ENCODE data around the gene CNTN3. TPM values are rescaled to one million over a fixed set of nuclear protein-coding genes. Genes with fewer than 3 reads are reported as not detected.

Gene CNTN3
- polyA plus RNA-seq, 3 donors, result 5.5 to 6.3 (median 5.8) TPM

DNA sequence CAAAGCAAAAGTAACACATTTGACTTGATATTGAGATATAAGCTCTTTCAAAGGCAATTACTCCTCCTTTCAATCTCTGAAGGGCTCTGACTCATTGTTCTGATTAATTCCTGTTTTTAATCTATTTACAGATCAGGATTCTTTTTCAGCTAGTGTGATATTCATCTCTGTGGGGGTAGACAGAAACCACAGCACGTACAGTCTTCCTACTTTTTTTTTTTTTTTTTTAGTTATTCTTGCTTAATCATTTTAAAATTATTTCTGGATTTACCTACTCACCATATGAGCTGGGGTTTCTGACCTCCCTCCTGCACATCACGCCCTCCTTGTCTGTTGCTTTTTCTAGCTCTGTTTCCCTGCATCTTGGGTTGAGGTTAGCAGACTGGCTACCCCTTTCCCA, 1.4 kb downstream of the CNTN3 start:
- no peak for DNase-seq (ENCODE audit: low read depth in 3 of 3, low spot score in 2 of 3)

DNA sequence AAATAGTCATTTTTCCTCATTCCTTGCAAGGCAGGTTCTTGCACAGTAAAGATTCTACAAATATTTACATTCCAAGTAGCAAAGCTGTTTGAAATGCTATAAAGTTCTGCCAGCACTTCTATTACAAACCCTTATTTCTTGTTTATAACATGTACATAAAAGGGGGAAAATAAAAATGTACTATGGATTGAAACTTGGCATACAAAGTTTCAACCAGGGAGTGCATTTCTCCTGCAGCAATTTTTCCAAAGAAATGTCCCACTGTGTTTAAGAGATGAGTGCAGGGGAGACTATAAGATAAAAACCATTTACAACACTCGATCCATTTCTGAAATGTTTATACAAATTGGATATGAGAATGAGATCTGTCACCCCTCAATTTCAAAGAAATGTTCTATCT, 3.3 kb downstream of the CNTN3 start:
- DNase-seq (ENCODE audit: low read depth in 3 of 3, low spot score in 2 of 3), result no peak

DNA sequence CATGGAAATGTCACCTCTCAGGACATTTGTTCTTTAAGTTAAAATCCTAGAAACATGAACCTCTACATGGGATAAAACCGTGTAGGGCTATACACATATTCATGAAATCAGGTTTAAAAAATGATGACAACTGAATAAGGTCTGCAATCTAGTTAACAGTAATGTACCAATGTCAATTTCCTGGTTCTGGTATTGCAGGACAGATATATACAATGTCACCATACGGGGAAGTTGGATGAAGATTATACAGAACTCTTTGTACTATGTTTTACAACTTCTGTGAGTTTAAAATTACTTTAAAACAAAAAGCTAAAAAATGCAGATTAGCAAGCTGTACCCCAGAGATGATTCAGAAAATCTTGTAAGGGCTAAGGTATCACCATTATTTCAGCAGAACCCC, 6.7 kb downstream of the CNTN3 start:
- DNase-seq (ENCODE audit: low read depth in 3 of 3, low spot score in 2 of 3), result no peak

DNA sequence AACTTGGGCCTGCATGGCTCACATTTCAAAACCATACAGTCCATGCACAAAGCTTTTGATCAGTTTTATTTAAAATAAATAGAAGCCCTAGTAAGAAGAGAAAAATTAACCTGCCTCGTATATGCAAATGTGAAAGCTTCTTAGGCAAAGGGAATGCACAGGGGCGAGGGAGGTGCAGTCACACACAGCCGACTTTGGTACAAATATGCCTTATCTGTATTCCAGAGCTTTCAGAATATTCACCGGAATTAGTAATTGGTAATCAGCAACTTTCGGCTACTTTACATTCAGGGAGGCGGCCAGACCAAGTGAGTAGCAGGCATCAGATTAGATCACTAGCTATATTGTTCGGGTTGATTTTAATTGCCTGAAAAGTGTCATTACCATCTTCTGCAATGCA, 7.5 kb downstream of the CNTN3 start:
- DNase-seq (ENCODE audit: low read depth in 3 of 3, low spot score in 2 of 3), result no peak

DNA sequence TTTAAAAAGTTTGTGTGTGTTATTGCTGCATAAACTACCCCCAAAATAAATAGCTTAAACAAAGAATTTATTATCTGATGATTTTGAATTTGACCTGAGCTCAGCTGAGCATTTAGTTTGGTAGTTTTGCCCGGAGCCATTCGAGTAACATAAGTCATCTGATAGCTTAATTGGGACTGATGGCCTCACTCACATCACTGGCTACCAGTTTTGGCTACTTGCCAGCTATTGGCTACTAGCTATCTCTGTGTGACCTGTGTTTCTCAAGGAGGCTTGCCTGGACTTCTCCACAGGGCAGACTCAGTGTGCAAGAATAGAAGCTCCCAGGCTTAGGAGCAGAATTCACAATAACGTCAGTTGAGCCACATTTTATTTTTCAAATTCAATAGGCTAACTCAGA, 9.0 kb downstream of the CNTN3 start:
- no peak for DNase-seq (ENCODE audit: low read depth in 3 of 3, low spot score in 2 of 3)

DNA sequence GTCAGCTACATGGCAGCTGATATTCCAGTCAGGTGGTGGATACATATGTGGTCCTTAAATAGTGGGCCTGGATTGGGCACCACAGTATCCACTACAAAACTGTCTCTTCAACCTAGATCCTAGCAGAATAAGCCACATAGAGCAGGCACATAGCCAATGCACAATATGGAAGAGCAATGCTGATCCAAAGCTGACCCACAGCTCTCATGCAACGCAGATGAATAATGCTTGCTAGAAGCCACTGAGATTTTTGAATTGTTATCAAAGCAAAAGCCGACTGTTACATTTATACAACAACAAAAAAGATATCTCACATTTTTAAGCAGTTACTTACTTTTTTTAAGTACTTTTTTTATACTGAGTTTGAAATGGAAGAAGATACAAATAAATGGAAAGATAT, 11.2 kb downstream of the CNTN3 start:
- no peak for DNase-seq (ENCODE audit: low read depth in 3 of 3, low spot score in 2 of 3)

DNA sequence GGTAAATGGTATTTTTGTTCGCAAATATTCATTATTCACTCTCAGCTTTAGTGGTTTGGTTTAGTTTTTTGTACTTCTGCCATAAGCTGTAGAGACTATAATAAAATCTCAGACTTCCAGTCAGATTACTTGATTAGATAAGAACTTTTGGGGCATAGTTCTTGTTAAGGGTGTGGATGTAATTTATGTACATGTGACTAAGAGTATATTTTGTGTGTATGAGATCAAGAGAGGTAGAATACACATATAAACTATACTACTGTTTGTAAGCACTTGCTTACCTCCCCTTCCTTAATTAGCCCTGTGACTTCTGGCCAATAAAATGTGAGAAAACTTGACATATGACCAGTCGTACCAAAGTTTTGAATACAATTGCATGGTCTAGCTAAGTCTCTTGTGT, 12.0 kb downstream of the CNTN3 start:
- no peak for DNase-seq (ENCODE audit: low read depth in 3 of 3, low spot score in 2 of 3)

DNA sequence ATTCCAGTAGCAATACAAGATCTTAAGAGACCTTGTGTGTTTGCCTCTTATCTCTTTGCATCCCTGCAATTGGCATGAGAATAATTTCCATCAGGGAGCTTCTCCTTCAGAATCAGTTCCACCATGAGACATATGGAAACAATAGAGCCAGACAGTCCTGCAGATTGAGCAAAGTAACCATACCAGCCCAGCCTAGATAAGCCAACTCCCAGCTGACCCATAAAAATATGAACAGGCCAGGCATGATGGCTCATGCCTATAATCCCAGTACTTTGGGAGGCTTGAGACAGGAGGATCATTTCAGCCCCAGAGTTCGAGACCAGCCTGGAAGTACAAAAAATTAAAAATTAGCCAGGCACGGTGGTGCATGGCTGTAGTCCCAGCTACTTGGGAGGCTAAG, 12.7 kb downstream of the CNTN3 start:
- DNase-seq (ENCODE audit: low read depth in 3 of 3, low spot score in 2 of 3), result no peak

DNA sequence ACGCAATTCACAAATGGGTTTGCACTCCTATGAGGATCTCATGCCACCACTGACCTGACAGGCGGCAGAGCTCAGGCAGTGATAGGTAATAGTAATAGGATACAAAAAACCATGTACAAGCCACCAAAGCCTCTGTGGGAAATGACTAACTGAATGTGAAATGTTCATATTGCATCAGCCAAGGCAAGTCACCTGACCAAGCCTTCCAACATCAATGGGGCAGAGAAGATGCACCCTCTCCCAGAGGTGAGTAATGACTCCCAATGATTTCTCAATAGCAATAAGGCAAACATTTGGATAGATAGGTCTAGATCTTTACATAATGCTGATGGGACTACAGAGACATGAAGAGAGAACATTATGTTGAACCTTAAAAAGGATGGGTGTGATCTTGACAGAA, 14.9 kb downstream of the CNTN3 start:
- DNase-seq (ENCODE audit: low read depth in 3 of 3, low spot score in 2 of 3), result no peak

DNA sequence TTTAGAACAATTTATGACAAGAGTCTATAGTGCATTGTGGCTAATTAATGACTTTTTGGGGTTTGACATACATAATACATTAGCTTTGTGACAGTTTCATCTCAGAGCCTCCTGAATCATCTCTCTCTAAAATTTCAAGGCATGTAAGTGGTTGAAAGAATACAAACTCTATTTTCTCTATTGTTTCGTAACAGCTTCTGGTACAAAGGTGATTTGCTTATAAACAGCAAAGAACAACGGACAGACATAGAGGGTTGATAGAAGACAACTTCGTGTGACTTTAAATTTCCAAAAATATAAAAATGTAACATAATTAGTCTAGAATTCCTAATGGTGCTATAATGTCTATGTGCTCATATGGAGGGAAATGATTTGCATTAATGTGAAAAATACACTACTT, 21.3 kb downstream of the CNTN3 start:
- no peak for DNase-seq (ENCODE audit: low read depth in 3 of 3, low spot score in 2 of 3)

DNA sequence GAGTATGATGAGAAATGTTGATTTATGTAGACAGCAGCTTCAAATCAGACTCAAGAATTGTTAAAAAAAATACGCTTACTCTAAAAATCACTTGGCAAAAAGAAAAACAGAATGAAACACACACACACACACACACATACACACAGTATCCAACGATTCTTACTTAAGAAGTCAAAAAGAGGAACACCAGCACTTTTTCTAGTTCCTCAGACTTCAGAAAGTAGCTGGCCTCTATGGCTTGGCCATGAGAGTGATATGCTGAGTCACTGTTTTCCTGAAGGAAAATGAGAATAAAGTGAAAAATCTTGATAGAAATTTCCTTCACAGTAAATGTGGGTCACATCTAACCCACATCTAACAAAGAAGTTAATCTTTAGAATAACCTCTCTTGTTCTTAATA, 22.1 kb downstream of the CNTN3 start:
- DNase-seq (ENCODE audit: low read depth in 3 of 3, low spot score in 2 of 3), result no peak

DNA sequence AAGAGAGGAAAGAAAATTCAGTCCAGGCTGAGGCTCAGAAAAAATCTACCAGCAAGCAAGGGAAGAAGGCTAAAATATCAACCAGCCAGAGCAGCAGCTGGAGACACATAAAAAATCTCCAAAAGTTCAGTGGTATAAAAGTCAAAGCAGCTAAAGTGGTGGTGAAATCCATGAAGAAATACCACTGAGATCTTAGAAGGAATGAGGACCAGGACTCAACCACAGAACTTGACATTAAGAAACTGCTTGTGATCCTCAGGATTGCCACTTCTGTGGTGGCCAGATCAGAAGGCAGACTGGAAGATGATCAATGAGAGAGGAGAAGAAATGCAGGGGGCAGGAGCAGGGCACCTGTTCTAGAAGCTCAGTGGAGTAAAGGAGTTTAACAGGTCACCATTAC, 22.5 kb downstream of the CNTN3 start:
- DNase-seq (ENCODE audit: low read depth in 3 of 3, low spot score in 2 of 3), result no peak

DNA sequence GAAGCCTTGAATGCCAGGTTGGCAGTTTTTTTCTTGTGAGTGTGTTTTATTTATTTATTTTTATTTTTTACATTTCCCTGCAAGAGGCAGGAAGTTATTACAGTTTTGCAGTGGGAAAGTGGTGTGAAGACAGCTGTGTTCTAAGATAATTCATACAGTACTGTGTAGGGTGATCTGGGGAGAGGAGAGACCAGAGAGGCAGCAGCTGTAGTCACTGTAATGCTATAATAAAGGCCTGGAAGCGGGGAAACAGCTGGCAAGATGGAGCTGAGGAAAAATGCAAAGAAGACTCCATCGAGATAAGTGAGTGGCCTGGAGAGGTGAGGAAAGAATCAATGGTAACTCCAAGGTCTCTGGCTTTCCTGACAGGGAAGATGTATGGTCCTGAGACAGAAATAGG, 23.1 kb downstream of the CNTN3 start:
- DNase-seq (ENCODE audit: low read depth in 3 of 3, low spot score in 2 of 3), result no peak

DNA sequence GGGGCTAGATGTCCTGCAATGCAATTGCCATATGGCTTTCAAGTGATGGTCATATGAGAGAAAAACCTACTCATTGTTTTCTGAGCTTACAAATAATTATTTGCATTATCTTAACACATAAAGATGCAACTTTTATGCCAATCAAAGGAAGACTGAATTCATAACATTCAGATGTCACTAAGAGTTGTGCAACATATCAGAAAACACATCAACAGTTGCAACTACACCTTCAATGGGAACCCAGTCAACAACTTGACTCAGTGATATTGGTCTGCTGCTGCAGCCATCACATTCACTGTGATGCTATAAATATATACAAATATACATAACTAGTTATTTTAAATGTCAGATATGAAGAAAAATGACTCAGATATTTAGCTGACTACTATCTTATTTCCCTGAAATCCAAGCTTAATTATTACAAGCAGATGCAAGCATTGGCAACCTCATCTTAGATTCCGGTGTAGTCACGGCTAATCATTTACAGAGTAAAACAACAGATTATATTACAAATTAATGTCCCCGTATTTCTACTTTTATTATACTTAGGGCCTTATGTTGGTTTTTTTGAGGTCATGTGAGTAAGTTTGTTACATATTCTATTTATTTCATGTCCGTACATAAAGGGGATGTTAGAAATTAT, 23.7 kb downstream of the CNTN3 start:
- DNase-seq (ENCODE audit: low read depth in 3 of 3, low spot score in 2 of 3), result no peak

DNA sequence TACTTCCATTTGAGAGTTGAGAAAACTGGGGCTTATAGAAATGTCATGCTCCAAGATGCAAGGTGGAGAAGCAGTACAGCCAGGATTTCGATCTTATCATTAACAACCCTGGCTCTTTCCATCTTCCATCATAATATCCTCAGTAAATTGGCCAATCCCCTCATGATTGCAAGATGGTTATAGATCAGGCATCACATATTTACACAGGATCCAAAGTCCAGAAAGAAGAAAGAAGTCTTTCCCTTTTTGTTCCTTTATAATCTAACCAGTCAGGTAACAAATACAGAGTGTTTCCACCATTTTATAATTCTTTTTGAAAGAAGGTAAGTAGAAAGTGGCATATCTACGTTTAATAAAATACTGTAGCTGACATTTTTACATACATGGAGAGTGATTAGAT, 29.7 kb downstream of the CNTN3 start:
- no peak for DNase-seq (ENCODE audit: low read depth in 3 of 3, low spot score in 2 of 3)

DNA sequence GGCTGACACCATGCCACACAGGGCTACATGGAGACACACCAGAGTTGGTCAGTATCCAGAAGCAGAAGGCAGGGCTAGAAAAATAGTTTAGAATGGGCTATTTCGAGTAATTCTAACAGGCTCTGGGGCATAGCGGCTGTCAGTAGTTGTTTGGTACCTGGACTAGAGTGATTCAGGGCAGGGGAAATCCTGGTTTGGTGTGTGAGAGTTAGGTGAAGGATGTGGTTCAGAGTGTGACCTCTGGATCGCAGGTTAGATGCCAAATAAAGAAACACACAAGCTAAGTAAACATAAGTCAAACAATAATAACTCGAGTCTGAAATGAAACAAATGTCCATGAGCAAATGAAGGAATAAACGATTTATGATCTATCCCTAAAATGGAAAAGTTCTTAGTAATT, 31.5 kb downstream of the CNTN3 start:
- no peak for DNase-seq (ENCODE audit: low read depth in 3 of 3, low spot score in 2 of 3)

DNA sequence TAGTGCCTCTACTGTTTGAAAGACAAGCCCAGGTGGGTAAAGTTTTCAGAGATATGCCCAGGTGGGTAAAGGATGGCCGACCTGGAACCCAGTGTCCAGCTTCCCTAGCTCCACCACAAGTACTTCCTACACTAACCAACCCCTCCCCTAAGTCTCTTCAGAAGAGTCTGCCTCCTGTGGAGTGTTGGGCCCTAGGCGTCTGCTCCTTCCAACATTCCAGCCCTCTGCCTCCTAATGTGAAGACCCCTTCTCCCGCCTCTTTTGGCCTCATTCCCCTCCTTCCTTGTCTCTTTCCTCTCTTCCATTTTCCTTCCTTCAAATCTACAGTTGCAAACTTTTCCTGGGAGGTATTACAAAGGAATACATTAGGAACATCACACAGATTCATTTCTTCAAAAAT, 38.6 kb downstream of the CNTN3 start:
- DNase-seq (ENCODE audit: low read depth in 3 of 3, low spot score in 2 of 3), result no peak

DNA sequence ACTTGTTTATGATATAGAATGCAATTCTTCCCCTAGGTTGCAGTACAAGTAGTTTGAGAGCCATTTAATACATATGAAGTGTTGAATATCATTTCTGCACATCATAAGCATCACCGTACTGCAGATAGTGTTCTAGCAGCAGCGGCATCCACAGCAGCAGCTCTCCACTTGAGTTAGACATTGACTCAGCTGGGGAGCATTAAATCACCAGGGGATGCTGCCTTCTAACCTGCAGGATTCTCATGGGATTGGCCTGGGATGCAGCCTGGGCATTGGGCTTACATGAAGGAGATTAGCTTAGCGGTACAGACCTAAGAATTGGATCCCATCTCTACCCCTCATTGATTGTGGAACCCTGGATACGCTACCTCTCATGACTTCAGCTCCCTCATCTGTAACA, 43.3 kb downstream of the CNTN3 start:
- DNase-seq (ENCODE audit: low read depth in 3 of 3, low spot score in 2 of 3), result no peak

Measured in right renal cortex interstitium (tissue), 3 donors.